IMR-90 (cell line): Measurements from ENCODE around the gene FAR2. TPM values are rescaled to one million over a fixed set of nuclear protein-coding genes. Genes with fewer than 3 reads are reported as not detected.

Experiments used
- ATAC-seq: fragments of 200-7000 bp; cut with Tn5 transposase; 2 replicates; pipeline ENCODE4 v1.9.1; 2020; ENCODE audit warnings: low read depth, mild to moderate bottlenecking, moderate library complexity
- BruUV-seq: library from RNA; stranded (reverse); fragments of 400-500 nt; replicated peaks from 2 replicates; lab custom pipeline; 2021; lab: Mats Ljungman, UMichigan
- CTCF ChIA-PET: fragments of 300-600 bp; formaldehyde crosslinking; extraction: SDS; loops from one replicate; lab custom pipeline; 2021; ENCODE audit warnings: antibody characterized with exemption; lab: Yijun Ruan, JAX
- POLR2A ChIA-PET: fragments of 300-600 bp; sonication (Branson Sonifier 250); formaldehyde crosslinking; loops from one replicate; lab custom pipeline; 2022; ENCODE audit warnings: antibody characterized with exemption; ENCODE audit not compliant: unreplicated experiment; lab: Charles Lee
- DNase-seq: peaks from one replicate; pipeline ENCODE4 v3.0.0; 2013
- H2AFZ ChIP-seq: replicated peaks from 2 replicates; pipeline ENCODE3; 2013; ENCODE audit warnings: low read length, mild to moderate bottlenecking; ENCODE audit not compliant: poor library complexity
- H2AK5ac ChIP-seq: 2 replicates; pipeline ENCODE4 v1.6.1; 2013; ENCODE audit warnings: low read depth, low read length, inconsistent platforms
- H2AK9ac ChIP-seq: replicated peaks from 2 replicates; pipeline ENCODE3; 2013; ENCODE audit warnings: mild to moderate bottlenecking, low read depth, low read length, moderate library complexity; ENCODE audit not compliant: poor library complexity
- H2BK120ac ChIP-seq: 2 replicates; pipeline ENCODE4 v1.6.1; 2013; ENCODE audit warnings: low read depth, low read length, inconsistent platforms
- H2BK15ac ChIP-seq: 3 replicates; pipeline ENCODE4 v1.6.1; 2013; ENCODE audit warnings: low read depth, low read length, inconsistent platforms
- H2BK20ac ChIP-seq: 2 replicates; pipeline ENCODE4 v1.6.1; 2013; ENCODE audit warnings: low read depth, mild to moderate bottlenecking, inconsistent platforms, low read length, moderate library complexity
- H2BK5ac ChIP-seq: 2 replicates; pipeline ENCODE4 v1.6.1; 2013; ENCODE audit warnings: mild to moderate bottlenecking, low read depth, low read length, inconsistent platforms; ENCODE audit not compliant: poor library complexity, severe bottlenecking
- H3K14ac ChIP-seq: replicated peaks from 2 replicates; pipeline ENCODE4 v1.6.1; 2013; ENCODE audit warnings: low read depth, low read length, inconsistent platforms
- H3K18ac ChIP-seq: 2 replicates; pipeline ENCODE4 v1.6.1; 2013; ENCODE audit warnings: low read depth, low read length, control low read depth
- H3K23ac ChIP-seq: 2 replicates; pipeline ENCODE4 v1.6.1; 2013; ENCODE audit warnings: low read depth, low read length, inconsistent platforms
- H3K27ac ChIP-seq: 2 replicates; pipeline ENCODE4 v1.5.1; 2013; ENCODE audit warnings: mild to moderate bottlenecking, control low read depth, low read length; ENCODE audit not compliant: insufficient read depth
- H3K27me3 ChIP-seq: 2 replicates; pipeline ENCODE4 v1.6.1; 2013; ENCODE audit warnings: low read length; ENCODE audit not compliant: control insufficient read depth, insufficient read depth
- H3K36me3 ChIP-seq: 2 replicates; pipeline ENCODE4 v1.6.1; 2013; ENCODE audit warnings: low read length, mixed read lengths; ENCODE audit not compliant: control insufficient read depth, insufficient read depth
- H3K4ac ChIP-seq: 2 replicates; pipeline ENCODE4 v1.6.1; 2013; ENCODE audit warnings: low read depth, low read length, inconsistent platforms
- H3K4me1 ChIP-seq: 2 replicates; pipeline ENCODE4 v1.6.1; 2013; ENCODE audit warnings: low read length, mixed read lengths; ENCODE audit not compliant: control insufficient read depth, insufficient read depth
- H3K4me2 ChIP-seq: 2 replicates; pipeline ENCODE4 v1.6.1; 2013; ENCODE audit warnings: low read depth, mild to moderate bottlenecking, control low read depth, low read length, moderate library complexity
- H3K4me3 ChIP-seq: 2 replicates; pipeline ENCODE4 v1.5.1; 2013; ENCODE audit warnings: low read depth, mild to moderate bottlenecking, control low read depth, low read length, moderate library complexity; ENCODE audit not compliant: insufficient read depth
- H3K56ac ChIP-seq: 2 replicates; pipeline ENCODE4 v1.6.1; 2013; ENCODE audit warnings: low read length, inconsistent platforms; ENCODE audit not compliant: insufficient read depth; ENCODE audit errors: extremely low read depth
- H3K79me1 ChIP-seq, 2 experiments: 2 replicates each; pipeline ENCODE4 v1.6.1; 2013; ENCODE audit warnings: low read length in 2 of 2, inconsistent platforms in 1 of 2, low read depth in 1 of 2
- H3K9ac ChIP-seq: 2 replicates; pipeline ENCODE4 v1.6.1; 2013; ENCODE audit warnings: low read depth, low read length, control low read depth
- H3K9me1 ChIP-seq: 2 replicates; pipeline ENCODE4 v1.6.1; 2013; ENCODE audit warnings: low read length, inconsistent platforms; ENCODE audit not compliant: insufficient read depth
- H3K9me3 ChIP-seq: 2 replicates; pipeline ENCODE4 v1.6.1; 2013; ENCODE audit warnings: low read length; ENCODE audit not compliant: control insufficient read depth, insufficient read depth
- H4K20me1 ChIP-seq: 2 replicates; pipeline ENCODE4 v1.6.1; 2013; ENCODE audit warnings: low read length, inconsistent platforms; ENCODE audit not compliant: insufficient read depth
- H4K5ac ChIP-seq: 2 replicates; pipeline ENCODE4 v1.6.1; 2013; ENCODE audit warnings: mild to moderate bottlenecking, low read depth, low read length, control low read depth
- H4K8ac ChIP-seq, 2 experiments: 2 replicates each; pipeline ENCODE4 v1.6.1; 2013; ENCODE audit warnings: low read depth in 2 of 2, low read length in 2 of 2, control low read depth in 1 of 2, inconsistent platforms in 1 of 2
- H4K91ac ChIP-seq: 2 replicates; pipeline ENCODE4 v1.6.1; 2013; ENCODE audit warnings: low read depth, low read length, inconsistent platforms; ENCODE audit not compliant: insufficient read depth
- BHLHE40 ChIP-seq: fragments of 150-350 bp; IDR thresholded peaks from 2 replicates; pipeline ENCODE4 v1.6.1; 2016; ENCODE audit warnings: mild to moderate bottlenecking, low read depth, low read length
- CEBPB ChIP-seq: IDR thresholded peaks from 2 replicates; pipeline ENCODE4 v1.6.1; 2012; ENCODE audit warnings: low read depth, low read length, improper control_type of control experiment
- CHD1 ChIP-seq: IDR thresholded peaks from 2 replicates; pipeline ENCODE4 v1.6.1; 2012; ENCODE audit warnings: low read depth, low read length, improper control_type of control experiment
- CTCF ChIP-seq: conservative IDR thresholded peaks from 2 replicates; pipeline ENCODE4 v1.5.1; 2012; ENCODE audit warnings: mild to moderate bottlenecking, low read depth, low read length, improper control_type of control experiment
- ELK1 ChIP-seq: fragments of 150-350 bp; IDR thresholded peaks from 2 replicates; pipeline ENCODE4 v1.6.1; 2016; ENCODE audit warnings: low read depth, mild to moderate bottlenecking, low read length, moderate library complexity, borderline replicate concordance
- FOS ChIP-seq: fragments of 150-350 bp; IDR thresholded peaks from 2 replicates; pipeline ENCODE4 v1.6.1; 2016; ENCODE audit warnings: low read depth, low read length
- MAFK ChIP-seq: IDR thresholded peaks from 2 replicates; pipeline ENCODE4 v1.6.1; 2012; ENCODE audit warnings: low read depth, low read length, improper control_type of control experiment
- MAZ ChIP-seq: IDR thresholded peaks from 2 replicates; pipeline ENCODE4 v1.6.1; 2012; ENCODE audit warnings: low read depth, mild to moderate bottlenecking, low read length, improper control_type of control experiment, moderate library complexity, borderline replicate concordance
- POLR2A ChIP-seq: IDR thresholded peaks from 2 replicates; pipeline ENCODE4 v1.6.1; 2012; ENCODE audit warnings: mild to moderate bottlenecking, low read depth, low read length
- RAD21 ChIP-seq: IDR thresholded peaks from 2 replicates; pipeline ENCODE4 v1.6.1; 2012; ENCODE audit warnings: low read length, improper control_type of control experiment
- RCOR1 ChIP-seq: IDR thresholded peaks from 2 replicates; pipeline ENCODE4 v1.6.1; 2012; ENCODE audit warnings: mild to moderate bottlenecking, low read length, improper control_type of control experiment; ENCODE audit not compliant: insufficient replicate concordance
- RFX5 ChIP-seq: IDR thresholded peaks from 2 replicates; pipeline ENCODE4 v1.8.0; 2012; ENCODE audit warnings: low read depth, mild to moderate bottlenecking, low read length, moderate library complexity
- SMC3 ChIP-seq: fragments of 150-350 bp; IDR thresholded peaks from 2 replicates; pipeline ENCODE4 v1.6.1; 2016; ENCODE audit warnings: low read depth, mild to moderate bottlenecking, antibody characterized with exemption, low read length, moderate library complexity
- USF2 ChIP-seq: fragments of 150-350 bp; IDR thresholded peaks from 2 replicates; pipeline ENCODE4 v1.6.1; 2017; ENCODE audit warnings: mild to moderate bottlenecking, antibody characterized with exemption, low read length, low read depth
- dilution Hi-C: fragments of 300-500 bp; cut with HindIII; formaldehyde crosslinking; loops from one replicate; pipeline ENCODE4 v1.14.3; 2018; ENCODE audit warnings: low sequenced_read_pairs; ENCODE audit not compliant: unreplicated experiment
- in situ Hi-C: fragments of 300-500 bp; cut with MboI; formaldehyde crosslinking; loops from 3 replicates; pipeline ENCODE4 v1.14.3; 2019; ENCODE audit warnings: low sequenced_read_pairs, inconsistent platforms, mixed read lengths
- intact Hi-C: fragments of 100-400 bp; cut with micrococcal nuclease; formaldehyde crosslinking; loops from 2 replicates; pipeline ENCODE4 v1.10.0; 2022
- polyA plus RNA-seq, 3 experiments: library from polyadenylated mRNA; depleted of rRNA; stranded (reverse); fragments of >200 nt; gene quantifications; 2 replicates each; pipeline ENCODE4 v1.2.3, GENCODE V29; 2012; ENCODE audit warnings: low replicate concordance in 1 of 3
- total RNA-seq: library from RNA; depleted of rRNA; stranded (reverse); fragments of >200 nt; gene quantifications from 2 replicates; pipeline ENCODE4 v1.2.3, GENCODE V29; 2012

The FAR2 gene
- total and polyA plus RNA-seq, 2 of the 4 experiments (the other 2 are of a cell fraction), result 1.1 to 2.0 TPM

GRCh38 chr12:29264424-29264823, 115.3 kb downstream of the FAR2 start:
- in situ Hi-C loops (no loop called here), dilution Hi-C loops (no loop called here)
- ATAC-seq, result no peak

More at GRCh38 chr12:29264424-29264823, 115.3 kb downstream of the FAR2 start:
- H2BK120ac ChIP-seq, result no peak overlapping the region
- H3K56ac ChIP-seq, result no peak overlapping the region
- H3K27ac ChIP-seq, result no peak overlapping the region
- no peak overlapping the region for H2BK5ac ChIP-seq
- H2AK5ac ChIP-seq, result no peak overlapping the region
- H3K9me3 ChIP-seq, result no peaks in the 10 kb centered on the region
- no peak overlapping the region for H2AFZ ChIP-seq
- no peak overlapping the region for H3K4me3 ChIP-seq
- DNase-seq, result no peak
- H3K23ac ChIP-seq, result no peak overlapping the region
- no peak overlapping the region for H3K18ac ChIP-seq
- H3K79me1 ChIP-seq, result no peaks in the 10 kb centered on the region
- H4K8ac ChIP-seq, result no peak overlapping the region
- no peaks in the 10 kb centered on the region for H3K9me1 ChIP-seq
- CTCF ChIA-PET, result no interaction called here
- POLR2A ChIA-PET, result no interaction called here
- H4K5ac ChIP-seq, result no peak overlapping the region
- H3K14ac ChIP-seq, result no peak overlapping the region
- no peak overlapping the region for H2BK20ac ChIP-seq
- no peak overlapping the region for H2BK15ac ChIP-seq
- no TSS peak for BruUV-seq
- no peaks in the 10 kb centered on the region for H3K4me1 ChIP-seq
- no peaks in the 10 kb centered on the region for H3K27me3 ChIP-seq
- H4K91ac ChIP-seq, result no peak overlapping the region
- H3K4me2 ChIP-seq, result no peak overlapping the region
- no peak overlapping the region for H2AK9ac ChIP-seq
- no peak overlapping the region for H3K4ac ChIP-seq
- no peak overlapping the region for H3K9ac ChIP-seq
- no peak for TF ChIP-seq CHD1
- TF ChIP-seq RFX5, result no peak
- TF ChIP-seq POLR2A, result no peak
- TF ChIP-seq CTCF, result no peak
- no peak for TF ChIP-seq MAZ
- TF ChIP-seq SMC3, result no peak
- no peak for TF ChIP-seq RAD21
- TF ChIP-seq ELK1, result no peak
- TF ChIP-seq BHLHE40, result no peak
- no peak for TF ChIP-seq USF2
- TF ChIP-seq RCOR1, result no peak
- TF ChIP-seq MAFK, result no peak
- no peak for TF ChIP-seq FOS
- no peak for TF ChIP-seq CEBPB
- no peaks in the 10 kb centered on the region for H4K20me1 ChIP-seq
- intact Hi-C loops, result no loop called here
- no peaks in the 10 kb centered on the region for H3K36me3 ChIP-seq
